ENCODE results near the gene OR5H2. TPM values are rescaled to one million over a fixed set of nuclear protein-coding genes. Genes with fewer than 3 reads are reported as not detected.

OR5H2 gene
- total RNA-seq, 1 donor from 2014 or later, result not detected

DNA sequence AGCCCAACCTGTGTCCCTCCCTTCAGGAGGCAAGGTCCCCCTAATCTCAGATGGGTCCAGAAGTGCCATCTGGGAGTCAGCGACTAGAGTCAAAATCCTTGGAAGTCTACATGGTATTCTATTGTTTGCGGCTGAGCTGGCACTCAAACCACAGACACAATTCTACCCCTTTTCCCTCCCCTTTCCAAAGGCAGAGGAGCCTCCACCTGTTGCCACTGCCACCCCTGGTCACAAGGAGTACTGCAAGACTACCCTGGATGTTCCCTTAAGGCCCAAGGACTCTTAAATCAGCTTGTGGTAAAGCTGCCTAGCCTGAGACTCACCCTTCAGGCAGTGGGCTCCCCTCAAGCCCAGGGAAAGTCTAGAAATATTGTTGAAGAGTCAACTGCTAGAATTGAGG lies 22.6 kb upstream of the OR5H2 start:
- Mint-ChIP-seq H3K9me3 (peaks cover 7% of the 10 kb centered on the region), H3K36me3 (no peaks in the 10 kb centered on the region), H3K4me3 (no peak overlapping the region), H3K4me1 (no peaks in the 10 kb centered on the region), H3K27me3 (ENCODE audit: low read depth) (no peaks in the 10 kb centered on the region), H3K27ac (no peak overlapping the region)
- TF ChIP-seq, protein P1, sequence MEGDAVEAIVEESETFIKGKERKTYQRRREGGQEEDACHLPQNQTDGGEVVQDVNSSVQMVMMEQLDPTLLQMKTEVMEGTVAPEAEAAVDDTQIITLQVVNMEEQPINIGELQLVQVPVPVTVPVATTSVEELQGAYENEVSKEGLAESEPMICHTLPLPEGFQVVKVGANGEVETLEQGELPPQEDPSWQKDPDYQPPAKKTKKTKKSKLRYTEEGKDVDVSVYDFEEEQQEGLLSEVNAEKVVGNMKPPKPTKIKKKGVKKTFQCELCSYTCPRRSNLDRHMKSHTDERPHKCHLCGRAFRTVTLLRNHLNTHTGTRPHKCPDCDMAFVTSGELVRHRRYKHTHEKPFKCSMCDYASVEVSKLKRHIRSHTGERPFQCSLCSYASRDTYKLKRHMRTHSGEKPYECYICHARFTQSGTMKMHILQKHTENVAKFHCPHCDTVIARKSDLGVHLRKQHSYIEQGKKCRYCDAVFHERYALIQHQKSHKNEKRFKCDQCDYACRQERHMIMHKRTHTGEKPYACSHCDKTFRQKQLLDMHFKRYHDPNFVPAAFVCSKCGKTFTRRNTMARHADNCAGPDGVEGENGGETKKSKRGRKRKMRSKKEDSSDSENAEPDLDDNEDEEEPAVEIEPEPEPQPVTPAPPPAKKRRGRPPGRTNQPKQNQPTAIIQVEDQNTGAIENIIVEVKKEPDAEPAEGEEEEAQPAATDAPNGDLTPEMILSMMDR (IDR thresholded peaks at IDR 0.05; ENCODE audit: unreplicated experiment), result no peak
- no peak for DNase-seq (ENCODE audit: low spot score in 2 of 2, unreplicated experiment in 2 of 2)

DNA sequence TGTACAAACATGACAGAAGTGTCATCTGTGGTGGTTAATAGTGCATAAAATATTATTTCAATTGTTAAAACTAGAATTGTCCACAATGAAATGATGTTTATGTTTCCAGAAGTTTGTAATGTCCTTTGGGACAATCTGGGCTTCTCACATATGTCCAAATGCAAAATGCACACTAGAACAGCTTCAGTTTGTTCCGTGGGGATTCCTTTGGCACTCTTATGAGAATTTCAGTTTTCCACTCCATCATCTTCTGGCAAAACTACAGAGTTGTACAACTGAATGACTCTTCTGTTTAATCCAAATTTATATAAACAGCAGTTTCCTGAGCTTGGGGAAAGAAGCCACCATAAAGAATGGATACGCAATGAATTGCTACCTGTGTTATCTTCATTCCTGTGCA lies 20.3 kb upstream of the OR5H2 start:
- H3K27me3 Mint-ChIP-seq (ENCODE audit: low read depth), result no peaks in the 10 kb centered on the region
- H3K4me3 Mint-ChIP-seq, result no peak overlapping the region
- H3K4me1 Mint-ChIP-seq, result no peaks in the 10 kb centered on the region
- H3K9me3 Mint-ChIP-seq, result peaks cover 7% of the 10 kb centered on the region
- TF ChIP-seq, protein P1 (IDR thresholded peaks at IDR 0.05; ENCODE audit: unreplicated experiment), result no peak
- no peak for DNase-seq (ENCODE audit: low spot score in 2 of 2, unreplicated experiment in 2 of 2)
- no peaks in the 10 kb centered on the region for H3K36me3 Mint-ChIP-seq
- H3K27ac Mint-ChIP-seq, result no peak overlapping the region

- no peak within 1 kb of the TSS for H3K4me3 Mint-ChIP-seq
- no peaks in the 10 kb centered on the region for H3K4me1 Mint-ChIP-seq
- H3K27me3 Mint-ChIP-seq (ENCODE audit: low read depth), result no peaks in the 10 kb centered on the region
These were observed 18.4 kb upstream of the OR5H2 start, which contains the start of gene OR5H6 for GRCh38 chr3:98263944-98264343. OR5H6 (plus strand) TSS chr3:98264244; CDS start chr3:98264333, 89 bp downstream.

DNA sequence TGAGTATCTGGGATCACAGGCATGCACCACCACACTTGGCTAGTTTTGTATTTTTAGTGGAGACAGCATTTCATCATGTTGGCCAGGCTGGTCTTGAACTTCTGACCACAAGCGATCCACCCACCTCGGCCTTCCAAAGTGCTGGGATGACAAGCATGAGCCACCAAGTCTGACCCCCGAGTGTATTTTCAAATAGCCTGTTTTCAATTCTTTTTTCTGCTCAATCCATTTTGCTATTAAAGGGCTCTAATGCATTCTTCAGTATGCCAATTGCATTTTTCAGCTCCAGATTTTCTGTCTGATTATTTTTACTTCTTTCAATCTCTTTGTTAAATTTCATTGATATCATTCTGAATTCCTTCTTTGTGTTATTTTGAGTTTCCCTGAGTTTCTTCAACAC lies 12.5 kb upstream of the OR5H2 start:
- H3K27ac Mint-ChIP-seq, result no peak overlapping the region
- no peak for DNase-seq (ENCODE audit: low spot score in 2 of 2, unreplicated experiment in 2 of 2)
- TF ChIP-seq, protein P1 (IDR thresholded peaks at IDR 0.05; ENCODE audit: unreplicated experiment), result no peak
- no peaks in the 10 kb centered on the region for H3K27me3 Mint-ChIP-seq (ENCODE audit: low read depth)
- no peak overlapping the region for H3K4me3 Mint-ChIP-seq
- no peaks in the 10 kb centered on the region for H3K4me1 Mint-ChIP-seq
- H3K36me3 Mint-ChIP-seq, result no peaks in the 10 kb centered on the region
- peaks cover 36% of the 10 kb centered on the region for H3K9me3 Mint-ChIP-seq

More at GRCh38 chr3:98263944-98264343, 18.4 kb upstream of the OR5H2 start, which contains the start of gene OR5H6:
- TF ChIP-seq, protein P1 (IDR thresholded peaks at IDR 0.05; ENCODE audit: unreplicated experiment), result no peak
- H3K36me3 Mint-ChIP-seq, result no peaks in the 10 kb centered on the region
- no peak within 1 kb of the TSS for H3K27ac Mint-ChIP-seq
- DNase-seq (ENCODE audit: low spot score in 2 of 2, unreplicated experiment in 2 of 2), result no peak
- H3K9me3 Mint-ChIP-seq, result peaks cover 9% of the 10 kb centered on the region

DNA sequence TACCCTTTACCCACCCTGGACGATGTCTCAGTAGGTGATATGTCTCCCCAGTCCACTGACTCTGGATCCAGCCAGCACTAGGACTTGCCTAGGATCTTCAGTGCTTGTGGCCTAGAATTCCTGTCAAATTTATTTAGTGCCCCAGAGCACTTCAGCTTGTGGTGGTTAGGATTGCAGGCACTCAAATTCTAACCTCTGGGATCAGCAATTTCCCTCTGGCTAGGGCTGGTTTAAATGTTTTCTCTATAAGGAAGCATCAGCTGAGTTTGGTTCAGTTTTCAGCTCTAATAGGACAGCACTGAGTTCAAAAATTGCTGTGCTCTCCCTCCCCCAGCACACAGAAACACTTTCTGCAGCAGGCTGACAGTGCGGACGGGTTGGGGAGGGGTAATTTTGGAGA lies 10.2 kb upstream of the OR5H2 start:
- Mint-ChIP-seq H3K4me1 (no peaks in the 10 kb centered on the region), H3K27me3 (ENCODE audit: low read depth) (no peaks in the 10 kb centered on the region), H3K36me3 (no peaks in the 10 kb centered on the region), H3K27ac (no peak overlapping the region), H3K4me3 (no peak overlapping the region), H3K9me3 (peaks cover 36% of the 10 kb centered on the region)
- DNase-seq (ENCODE audit: low spot score in 2 of 2, unreplicated experiment in 2 of 2), result no peak
- TF ChIP-seq, protein P1 (IDR thresholded peaks at IDR 0.05; ENCODE audit: unreplicated experiment), result no peak

- TF ChIP-seq, protein P1 (IDR thresholded peaks at IDR 0.05; ENCODE audit: unreplicated experiment), result no peak
- H3K27me3 Mint-ChIP-seq (ENCODE audit: low read depth), result no peaks in the 10 kb centered on the region
- H3K36me3 Mint-ChIP-seq, result no peaks in the 10 kb centered on the region
- H3K9me3 Mint-ChIP-seq, result peaks cover 20% of the 10 kb centered on the region
- H3K4me3 Mint-ChIP-seq, result no peak overlapping the region
- H3K4me1 Mint-ChIP-seq, result no peaks in the 10 kb centered on the region
- no peak for DNase-seq (ENCODE audit: low spot score in 2 of 2, unreplicated experiment in 2 of 2)
- no peak overlapping the region for H3K27ac Mint-ChIP-seq
These were observed 7.4 kb upstream of the OR5H2 start for GRCh38 chr3:98274914-98275313.

All from mesothelial cell of epicardium (in vitro differentiated cells).